ENCODE data around the gene NIT2. TPM values are rescaled to one million over a fixed set of nuclear protein-coding genes. Genes with fewer than 3 reads are reported as not detected.

Gene NIT2
- total and polyA plus RNA-seq, 10 of the 15 experiments (the other 5 are each of a cell fraction or from before 2014, with no cell fraction given): 49.3 to 215 (median 76.4) TPM

GRCh38 chr3:100333051-100333450, 1.5 kb upstream of the NIT2 start:
- no TSS peak for BruUV-seq (replicated peaks)
- RAD21 ChIA-PET (ENCODE audit: unreplicated experiment): interaction anchor here (0.6 to 1.4 kb wide), 4 partner anchors 22 to 300 kb away, joined by 3 to 5 read pairs (median 3); no protein-coding TSS in a partner anchor
- H3K79me2 ChIP-seq (ENCODE audit: control insufficient read depth, insufficient read depth, low read length): peaks cover 15% of the 10 kb centered on the region
- no peak overlapping the region for H2AFZ ChIP-seq (ENCODE audit: control insufficient read depth, low read depth, low read length)
- no peaks in the 10 kb centered on the region for H3K36me3 ChIP-seq (ENCODE audit: control insufficient read depth in 2 of 2, insufficient read depth in 2 of 2, low read length in 1 of 2)
- H3K4me2 ChIP-seq (ENCODE audit: control insufficient read depth, insufficient read depth): no peak overlapping the region
- no peaks in the 10 kb centered on the region for H4K20me1 ChIP-seq (ENCODE audit: control insufficient read depth, insufficient read depth)
- in situ Hi-C loops (cut with MboI): no loop called here
- H3K4me3 ChIP-seq: no peak overlapping the region
- POLR2A ChIA-PET: interaction anchor here (0.6 to 0.7 kb wide), 3 partner anchors 11 to 495 kb away, joined by 3 to 7 read pairs (median 4); no protein-coding TSS in a partner anchor
- intact Hi-C loops (cut with micrococcal nuclease; ENCODE audit: unreplicated experiment): no loop called here
- H3K4me1 ChIP-seq (ENCODE audit: control insufficient read depth, insufficient read depth, low read length): peaks cover 8% of the 10 kb centered on the region
- H3K9ac ChIP-seq (ENCODE audit: control insufficient read depth, insufficient read depth, low read length): no peak overlapping the region
- DNase-seq (ENCODE audit: low read depth, low spot score) (no peak), ATAC-seq (no peak), FAIRE-seq (no peak)
- no peaks in the 10 kb centered on the region for H3K9me3 ChIP-seq (replicated peaks; ENCODE audit: control insufficient read depth, insufficient read depth, low read length)
- SMC1A ChIA-PET (ENCODE audit: uncharacterized antibody, unreplicated experiment): interaction anchor here (0.6 to 5.1 kb wide), 5 partner anchors 11 to 470 kb away, joined by 3 to 26 read pairs (median 3); no protein-coding TSS in a partner anchor
- no peaks in the 10 kb centered on the region for H3K27me3 ChIP-seq (replicated peaks in 1 of 2; ENCODE audit: control insufficient read depth in 2 of 2, insufficient read depth in 2 of 2, low read length in 1 of 2)
- CTCF ChIA-PET: interaction anchor here (0.6 to 4.5 kb wide), 3 partner anchors 16 to 798 kb away, joined by 3 to 21 read pairs (median 8); no protein-coding TSS in a partner anchor
- TF ChIP-seq SREBF2 (IDR thresholded peaks at IDR 0.05; ENCODE audit: low read length): no peak
- no peak for TF ChIP-seq ZNF622 (IDR thresholded peaks at IDR 0.05)
- H3K27ac ChIP-seq (ENCODE audit: control insufficient read depth, insufficient read depth): no peak overlapping the region

GRCh38 chr3:100333970-100334487, 528 bp upstream of the NIT2 start:
- Histone ChIP-seq H3K27ac (ENCODE audit: control insufficient read depth, insufficient read depth) (peak overlapping the region; percentile 37; the same call in 1 of the 2 replicates), H3K9ac (ENCODE audit: control insufficient read depth, insufficient read depth, low read length) (peak overlapping the region; percentile 88), H3K27me3 (replicated peaks in 1 of 2; ENCODE audit: control insufficient read depth in 2 of 2, insufficient read depth in 2 of 2, low read length in 1 of 2) (no peaks in the 10 kb centered on the region), H4K20me1 (ENCODE audit: control insufficient read depth, insufficient read depth) (no peaks in the 10 kb centered on the region), H3K4me3 (peak overlapping the region; percentile 91), H3K4me1 (ENCODE audit: control insufficient read depth, insufficient read depth, low read length) (peaks cover 8% of the 10 kb centered on the region), H2AFZ (ENCODE audit: control insufficient read depth, low read depth, low read length) (peak overlapping the region; percentile 99), H3K79me2 (ENCODE audit: control insufficient read depth, insufficient read depth, low read length) (peaks cover 15% of the 10 kb centered on the region), H3K4me2 (ENCODE audit: control insufficient read depth, insufficient read depth) (peak overlapping the region; percentile 96), H3K36me3 (ENCODE audit: control insufficient read depth in 2 of 2, insufficient read depth in 2 of 2, low read length in 1 of 2) (peaks cover 0 to under 1% of the 10 kb centered on the region in 2 experiments; a peak in 1 of 4 replicates), H3K9me3 (replicated peaks; ENCODE audit: control insufficient read depth, insufficient read depth, low read length) (no peaks in the 10 kb centered on the region)
- TF ChIP-seq RCOR1 (conservative IDR thresholded peaks at IDR 0.05; ENCODE audit: low read depth, low read length) (no peak), SP1 (IDR thresholded peaks at IDR 0.05; ENCODE audit: low read depth, low read length) (no peak), NFYA (IDR thresholded peaks at IDR 0.05; ENCODE audit: borderline replicate concordance, low read depth, low read length) (no peak)
- TF ChIP-seq, protein P1, sequence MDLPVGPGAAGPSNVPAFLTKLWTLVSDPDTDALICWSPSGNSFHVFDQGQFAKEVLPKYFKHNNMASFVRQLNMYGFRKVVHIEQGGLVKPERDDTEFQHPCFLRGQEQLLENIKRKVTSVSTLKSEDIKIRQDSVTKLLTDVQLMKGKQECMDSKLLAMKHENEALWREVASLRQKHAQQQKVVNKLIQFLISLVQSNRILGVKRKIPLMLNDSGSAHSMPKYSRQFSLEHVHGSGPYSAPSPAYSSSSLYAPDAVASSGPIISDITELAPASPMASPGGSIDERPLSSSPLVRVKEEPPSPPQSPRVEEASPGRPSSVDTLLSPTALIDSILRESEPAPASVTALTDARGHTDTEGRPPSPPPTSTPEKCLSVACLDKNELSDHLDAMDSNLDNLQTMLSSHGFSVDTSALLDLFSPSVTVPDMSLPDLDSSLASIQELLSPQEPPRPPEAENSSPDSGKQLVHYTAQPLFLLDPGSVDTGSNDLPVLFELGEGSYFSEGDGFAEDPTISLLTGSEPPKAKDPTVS (IDR thresholded peaks at IDR 0.05; ENCODE audit: low read depth, low read length): no peak
- TF ChIP-seq, protein P2, sequence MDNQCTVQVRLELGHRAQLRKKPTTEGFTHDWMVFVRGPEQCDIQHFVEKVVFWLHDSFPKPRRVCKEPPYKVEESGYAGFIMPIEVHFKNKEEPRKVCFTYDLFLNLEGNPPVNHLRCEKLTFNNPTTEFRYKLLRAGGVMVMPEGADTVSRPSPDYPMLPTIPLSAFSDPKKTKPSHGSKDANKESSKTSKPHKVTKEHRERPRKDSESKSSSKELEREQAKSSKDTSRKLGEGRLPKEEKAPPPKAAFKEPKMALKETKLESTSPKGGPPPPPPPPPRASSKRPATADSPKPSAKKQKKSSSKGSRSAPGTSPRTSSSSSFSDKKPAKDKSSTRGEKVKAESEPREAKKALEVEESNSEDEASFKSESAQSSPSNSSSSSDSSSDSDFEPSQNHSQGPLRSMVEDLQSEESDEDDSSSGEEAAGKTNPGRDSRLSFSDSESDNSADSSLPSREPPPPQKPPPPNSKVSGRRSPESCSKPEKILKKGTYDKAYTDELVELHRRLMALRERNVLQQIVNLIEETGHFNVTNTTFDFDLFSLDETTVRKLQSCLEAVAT (IDR thresholded peaks at IDR 0.05): 0 out of 2 replicates have a peak, but pooled peaks have one; percentile 27
- ChIA-PET CTCF (interaction anchor here (0.6 to 4.5 kb wide), 5 partner anchors 12 to 799 kb away, joined by 3 to 21 read pairs (median 3); no protein-coding TSS in a partner anchor), POLR2A (interaction anchor here (0.6 to 2.2 kb wide), 6 partner anchors 8 to 496 kb away, joined by 3 to 12 read pairs (median 4); partner anchors contain the start of genes LNP1 and TOMM70), SMC1A (ENCODE audit: uncharacterized antibody, unreplicated experiment) (interaction anchor here (0.6 to 5.1 kb wide), 8 partner anchors 10 to 1769 kb away, joined by 3 to 26 read pairs (median 3); no protein-coding TSS in a partner anchor), RAD21 (ENCODE audit: unreplicated experiment) (interaction anchor here (0.6 to 1.4 kb wide), 5 partner anchors 21 to 502 kb away, joined by 3 to 5 read pairs (median 3); no protein-coding TSS in a partner anchor)
- ATAC-seq: peak; percentile 39
- in situ Hi-C loops (cut with MboI) (no loop called here), intact Hi-C loops (cut with micrococcal nuclease; ENCODE audit: unreplicated experiment) (loop anchor here (1.0 kb wide), 1 partner anchor 70 kb away; no protein-coding TSS in a partner anchor)
- no peak for FAIRE-seq
- BruUV-seq (replicated peaks): no TSS peak
- 57% methylated on average over 14 of the region's 14 CpGs for WGBS (ENCODE audit: insufficient coverage, insufficient replicate concordance, low lambda C conversion rate, missing lambda C conversion rate)
- DNase-seq (ENCODE audit: low read depth, low spot score): no peak
